SK-N-SH (cell line): ENCODE data around the gene CLINT1. TPM values are rescaled to one million over a fixed set of nuclear protein-coding genes. Genes with fewer than 3 reads are reported as not detected.
A peak's percentile ranks its signal among the peaks of the same experiment; 100 is the strongest.

Experiments used
- CTCF ChIA-PET: fragments of 300-600, 350-600 bp; formaldehyde crosslinking; extraction: SDS; loops from one replicate; lab custom pipeline; 2021; lab: Yijun Ruan, JAX
- POLR2A ChIA-PET: fragments of 350-600 bp; sonication (Branson Sonifier 250); formaldehyde crosslinking; extraction: SDS; loops from one replicate; lab custom pipeline; 2020; ENCODE audit warnings: antibody characterized with exemption, inconsistent platforms; lab: Yijun Ruan, JAX
- DNase-seq: peaks from one replicate; pipeline ENCODE4 v3.0.0; 2012
- H2AFZ ChIP-seq: fragments of 200-600 bp; sonication (generic); 2 replicates; pipeline ENCODE4 v1.8.1; 2016; ENCODE audit warnings: antibody characterized with exemption, mild to moderate bottlenecking, low read depth
- H3F3A ChIP-seq: fragments of 200-600 bp; sonication (generic); replicated peaks from 2 replicates; pipeline ENCODE3; 2016; ENCODE audit warnings: antibody characterized with exemption, mild to moderate bottlenecking; ENCODE audit not compliant: insufficient read depth
- H3K27ac ChIP-seq, 2 experiments: fragments of 200-500 bp in 1 of 2; fragments of 200-600 bp in 1 of 2; sonication (Bioruptor generic) in 1 of 2; sonication (generic), shearing (Covaris generic) in 1 of 2; 2 replicates each; pipeline versions ENCODE4 v1.5.1 to v1.6.1; 2014 to 2016; ENCODE audit warnings: low read depth in 2 of 2, inconsistent platforms in 1 of 2, low read length in 1 of 2, mild to moderate bottlenecking in 1 of 2, mixed read lengths in 1 of 2
- H3K27me3 ChIP-seq: fragments of 200-600 bp; sonication (generic), shearing (Covaris generic); 2 replicates; pipeline ENCODE4 v1.6.1; 2016; ENCODE audit warnings: mixed run types; ENCODE audit not compliant: insufficient read depth
- H3K36me3 ChIP-seq, 2 experiments: fragments of 200-500 bp in 1 of 2; fragments of 200-600 bp in 1 of 2; sonication (Bioruptor generic) in 1 of 2; sonication (generic) in 1 of 2; replicated peaks in 1 of 2; 2 replicates each; pipeline versions ENCODE3 to v1.5.1; 2014 to 2016; ENCODE audit warnings: low read length in 1 of 2, mild to moderate bottlenecking in 1 of 2; ENCODE audit not compliant: insufficient read depth in 2 of 2, control insufficient read depth in 1 of 2
- H3K4me1 ChIP-seq, 2 experiments: fragments of 200-500 bp in 1 of 2; fragments of 200-600 bp in 1 of 2; sonication (Bioruptor generic) in 1 of 2; sonication (generic), shearing (Covaris generic) in 1 of 2; 2 replicates each; pipeline versions ENCODE4 v1.5.1 to v1.6.1; 2014 to 2016; ENCODE audit warnings: low read depth in 1 of 2, low read length in 1 of 2, mixed run types in 1 of 2; ENCODE audit not compliant: insufficient read depth in 2 of 2, control insufficient read depth in 1 of 2
- H3K4me2 ChIP-seq: fragments of 200-600 bp; sonication (generic), shearing (Covaris generic); 2 replicates; pipeline ENCODE4 v1.6.1; 2017; ENCODE audit warnings: mixed run types
- H3K4me3 ChIP-seq, 2 experiments: fragments of 200-500 bp in 1 of 2; fragments of 200-600 bp in 1 of 2; sonication (Bioruptor generic) in 1 of 2; sonication (generic), shearing (Covaris generic) in 1 of 2; 2 replicates each; pipeline versions ENCODE4 v1.5.1 to v1.8.1; 2014 to 2016; ENCODE audit warnings: low read depth in 2 of 2, inconsistent platforms in 1 of 2, low read length in 1 of 2, mild to moderate bottlenecking in 1 of 2, mixed read lengths in 1 of 2, moderate library complexity in 1 of 2
- H3K79me2 ChIP-seq: fragments of 200-600 bp; sonication (generic); 2 replicates; pipeline ENCODE4 v1.8.1; 2017; ENCODE audit warnings: mild to moderate bottlenecking; ENCODE audit not compliant: insufficient read depth
- H3K9ac ChIP-seq: fragments of 200-600 bp; sonication (generic); 2 replicates; pipeline ENCODE4 v1.6.1; 2017; ENCODE audit warnings: mixed run types
- H3K9me2 ChIP-seq: fragments of 200-600 bp; sonication (generic); 2 replicates; pipeline ENCODE4 v1.6.1; 2017; ENCODE audit warnings: mixed run types
- H3K9me3 ChIP-seq: fragments of 200-600 bp; sonication (generic); 2 replicates; pipeline ENCODE4 v1.6.1; 2017; ENCODE audit warnings: mixed run types, mild to moderate bottlenecking, moderate library complexity
- H4K20me1 ChIP-seq: fragments of 200-600 bp; sonication (generic); 2 replicates; pipeline ENCODE4 v1.6.1; 2017; ENCODE audit warnings: mild to moderate bottlenecking, mixed run types; ENCODE audit not compliant: insufficient read depth
- CHD2 ChIP-seq: fragments of 150-350 bp; IDR thresholded peaks from 2 replicates; pipeline ENCODE4 v1.6.1; 2018; ENCODE audit warnings: low read length; ENCODE audit not compliant: partially characterized antibody
- ELF1 ChIP-seq: IDR thresholded peaks from 2 replicates; pipeline ENCODE4 v1.4.0; 2012
- EP300 ChIP-seq, 2 experiments: IDR thresholded peaks; 2 replicates each; pipeline versions ENCODE4 v1.4.0 to v1.6.1; 2012; ENCODE audit warnings: borderline replicate concordance in 1 of 2, low read depth in 1 of 2, low read length in 1 of 2
- EZH2phosphoT487 ChIP-seq: fragments of 200-600 bp; sonication (generic); IDR thresholded peaks from 2 replicates; pipeline ENCODE4 v1.6.1; 2017; ENCODE audit warnings: low read depth, mixed run types, mild to moderate bottlenecking, antibody characterized with exemption, moderate library complexity, borderline replicate concordance
- FOXJ3 ChIP-seq: sonication (generic); formaldehyde crosslinking; IDR thresholded peaks from 2 replicates; pipeline ENCODE4 v1.5.1; 2020; ENCODE audit warnings: mild to moderate bottlenecking, missing genetic modification reagents
- GATA2 ChIP-seq: sonication (generic); formaldehyde crosslinking; IDR thresholded peaks from 2 replicates; pipeline ENCODE4 v1.5.0; 2020; ENCODE audit warnings: mild to moderate bottlenecking, missing genetic modification reagents
- MXI1 ChIP-seq: IDR thresholded peaks from 2 replicates; pipeline ENCODE4 v1.6.1; 2012; ENCODE audit warnings: mild to moderate bottlenecking, low read depth, low read length, improper control_type of control experiment
- RAD21 ChIP-seq: IDR thresholded peaks from 2 replicates; pipeline ENCODE4 v1.6.1; 2012; ENCODE audit warnings: mild to moderate bottlenecking, low read length
- RCOR1 ChIP-seq: fragments of 150-350 bp; IDR thresholded peaks from 2 replicates; pipeline ENCODE4 v1.6.1; 2017; ENCODE audit warnings: antibody characterized with exemption, low read length
- RFX5 ChIP-seq: IDR thresholded peaks from 2 replicates; pipeline ENCODE4 v1.6.1; 2012; ENCODE audit warnings: mild to moderate bottlenecking, improper control_type of control experiment, low read length
- RXRA ChIP-seq: IDR thresholded peaks from 2 replicates; pipeline ENCODE4 v1.4.0; 2012; ENCODE audit warnings: low read depth, mild to moderate bottlenecking, borderline replicate concordance
- SIN3A ChIP-seq: IDR thresholded peaks from 2 replicates; pipeline ENCODE4 v1.6.1; 2012; ENCODE audit warnings: low read depth, mild to moderate bottlenecking, low read length, moderate library complexity, borderline replicate concordance
- SMC3 ChIP-seq: IDR thresholded peaks from 2 replicates; pipeline ENCODE4 v1.6.1; 2012; ENCODE audit warnings: low read depth, low read length, improper control_type of control experiment
- TAF1 ChIP-seq: IDR thresholded peaks from 2 replicates; pipeline ENCODE4 v1.6.1; 2012; ENCODE audit warnings: low read depth, mild to moderate bottlenecking, low read length, moderate library complexity, borderline replicate concordance
- TEAD4 ChIP-seq: IDR thresholded peaks from 2 replicates; pipeline ENCODE4 v1.4.0; 2012; ENCODE audit warnings: mild to moderate bottlenecking, borderline replicate concordance; ENCODE audit not compliant: insufficient read depth
- YY1 ChIP-seq: IDR thresholded peaks from 2 replicates; pipeline ENCODE4 v1.4.0; 2012; ENCODE audit warnings: low read depth, mild to moderate bottlenecking
- WGBS: methylation state at CpG from one replicate; pipeline ENCODE4 v1.1.6; 2017; ENCODE audit warnings: low lambda C conversion rate; 5-methylcytosine and 5-hydroxymethylcytosine counted together
- polyA plus RNA-seq, 3 experiments: library from polyadenylated mRNA; depleted of rRNA; stranded (reverse); fragments of >200 nt; gene quantifications; 2 replicates each; pipeline ENCODE4 v1.2.3, GENCODE V29; 2012
- TF ChIP-seq, protein P1 (sequence below): IDR thresholded peaks from 2 replicates; pipeline ENCODE4 v1.4.0; 2012; ENCODE audit warnings: low read depth
- TF ChIP-seq, protein P2 (sequence below): fragments of 200-600 bp; sonication (generic); IDR thresholded peaks from 2 replicates; pipeline ENCODE4 v1.6.1; 2017; ENCODE audit warnings: antibody characterized with exemption, mild to moderate bottlenecking, moderate library complexity

CLINT1 gene
- polyA plus RNA-seq, 1 of the 3 experiments (the other 2 are of a cell fraction) = 65.4 TPM

DNA sequence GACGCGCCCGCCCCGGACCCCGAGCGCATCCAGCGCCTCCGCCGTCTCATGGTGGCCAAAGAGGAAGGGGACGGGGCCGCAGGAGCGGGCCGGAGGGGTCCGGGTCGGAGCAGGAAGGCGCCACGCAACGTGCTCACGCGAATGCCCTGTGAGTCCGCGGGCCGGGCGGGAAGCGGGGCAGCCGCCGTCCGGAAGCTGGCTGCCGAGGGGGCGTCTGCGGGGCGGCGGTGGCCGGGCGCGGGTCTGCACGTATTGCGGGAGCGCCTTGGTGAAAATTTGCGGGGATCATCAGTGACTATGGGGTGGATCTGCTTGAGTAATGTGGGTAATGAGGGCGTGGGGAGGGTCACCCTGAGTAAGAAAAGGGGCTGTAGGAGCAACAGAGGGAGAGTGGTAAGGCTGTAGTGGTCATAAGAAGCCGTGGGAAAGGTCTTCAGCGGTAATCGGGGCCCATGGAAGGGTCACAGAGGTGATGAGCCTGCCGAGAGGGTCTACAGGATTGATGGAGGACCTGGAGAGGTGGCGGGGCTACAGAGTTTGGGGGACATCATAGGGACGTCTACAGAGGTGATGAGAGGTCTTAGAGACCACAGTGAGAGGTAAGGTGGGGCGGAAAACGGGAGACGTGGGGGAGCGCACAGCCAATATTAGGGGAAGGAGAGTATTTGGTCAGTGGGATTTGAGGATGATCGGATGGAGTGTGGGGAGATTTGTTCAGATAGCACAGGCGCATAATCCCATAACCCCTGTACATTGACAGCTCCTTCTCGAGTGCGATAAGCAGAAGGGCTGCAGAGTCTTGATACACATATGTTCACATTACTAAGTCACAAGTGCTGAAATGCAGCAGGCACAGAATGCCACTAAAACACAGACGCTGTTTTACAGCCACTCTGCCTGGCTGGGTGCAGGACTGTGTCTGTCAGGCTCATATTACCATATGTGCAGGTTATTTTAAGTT lies 114.6 kb downstream of the CLINT1 start:
- WGBS = 4% methylated on average over 52 of the region's 56 CpGs
- no peaks in the 10 kb centered on the region for H3K9me3 ChIP-seq
- H3K79me2 ChIP-seq = peaks cover 46% of the 10 kb centered on the region; the same call in 1 of the 2 replicates
- H4K20me1 ChIP-seq = no peaks in the 10 kb centered on the region
- DNase-seq = peak; percentile 55
- no peaks in the 10 kb centered on the region for H3K27me3 ChIP-seq
- TF ChIP-seq EP300 (IDR thresholded peaks at IDR 0.05; ENCODE audit: borderline replicate concordance in 1 of 2, low read depth in 1 of 2, low read length in 1 of 2) (no peak), FOXJ3 (no peak), CHD2 (peak; percentile 33), SIN3A (no peak), MXI1 (no peak; the same call in 1 of the 2 replicates), SMC3 (no peak)
- H3K9me2 ChIP-seq = no peaks in the 10 kb centered on the region
- peak overlapping the region; percentile 76 to 83 for H3K4me3 ChIP-seq
- H3K4me1 ChIP-seq = peaks cover 4 to 18% of the 10 kb centered on the region in 2 experiments; a peak in 3 of 4 replicates
- peaks cover 3 to 9% of the 10 kb centered on the region in 2 experiments for H3K36me3 ChIP-seq
- H3K9ac ChIP-seq = peak overlapping the region; percentile 73
- peak overlapping the region; percentile 74 for H2AFZ ChIP-seq
- peaks cover 20% of the 10 kb centered on the region for H3F3A ChIP-seq
- H3K27ac ChIP-seq = peak overlapping the region in 1 of 2 experiments; percentile 56; a peak in 2 of 4 replicates
- POLR2A ChIA-PET = interaction anchor here (0.6 to 2.1 kb wide), 2 partner anchors 13 to 175 kb away, joined by 3 to 18 read pairs; partner anchors contain the start of gene THG1L
- CTCF ChIA-PET = interaction anchor here (0.6 to 3.6 kb wide), 35 partner anchors 9 to 1478 kb away, joined by 3 to 41 read pairs (median 4); partner anchors contain the start of gene THG1L
- H3K4me2 ChIP-seq = peak overlapping the region; percentile 83

DNA sequence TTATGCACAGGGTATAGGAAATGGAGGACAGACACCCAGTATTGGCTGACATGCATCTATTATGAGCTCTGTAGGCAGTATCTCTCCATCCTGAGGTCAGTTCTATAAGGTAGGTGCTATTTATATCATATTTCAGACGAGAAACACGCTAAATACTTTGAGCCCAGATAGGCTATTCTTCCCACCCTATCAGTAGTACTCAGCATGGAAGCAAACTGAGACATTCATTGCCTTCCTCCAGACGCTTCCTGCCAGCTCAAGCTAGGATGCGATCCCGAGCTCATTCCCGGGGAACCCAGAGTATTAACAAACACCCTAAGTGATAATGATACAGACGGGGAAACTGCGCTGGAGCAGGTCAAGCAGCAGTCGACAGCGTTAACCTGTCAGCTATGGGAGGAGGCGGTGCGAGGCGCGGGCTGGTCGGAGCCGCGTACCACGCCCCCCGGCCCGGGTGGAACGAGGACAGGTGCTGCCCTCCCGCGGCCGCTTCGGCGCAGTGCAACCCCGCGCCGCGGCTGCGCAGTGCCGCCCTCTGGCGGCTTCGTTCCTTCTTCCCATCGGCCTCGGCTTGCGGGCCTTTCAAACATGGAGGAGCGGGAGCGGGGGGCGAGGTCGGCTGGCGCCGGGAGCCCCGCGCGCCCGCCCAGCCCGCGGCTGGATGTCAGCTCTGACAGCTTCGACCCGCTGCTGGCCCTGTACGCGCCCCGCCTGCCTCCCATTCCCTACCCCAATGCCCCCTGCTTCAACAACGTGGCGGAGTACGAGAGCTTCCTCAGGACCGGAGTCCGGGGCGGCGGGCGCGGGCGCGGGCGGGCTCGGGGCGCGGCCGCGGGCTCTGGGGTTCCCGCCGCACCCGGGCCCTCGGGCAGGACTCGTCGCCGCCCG lies 115.5 kb downstream of the CLINT1 start, which contains the start of gene LSM11:
Gene LSM11, plus strand, starts transcription at position 550 of the 888 bp plus-strand sequence. Its CDS starts 39 bp downstream, at position 589.
- H4K20me1 ChIP-seq = no peaks in the 10 kb centered on the region
- H3K79me2 ChIP-seq = peaks cover 39% of the 10 kb centered on the region; the same call in 1 of the 2 replicates
- H2AFZ ChIP-seq = peak within 1 kb of the TSS; percentile 87
- H3K36me3 ChIP-seq = peaks cover 9 to 14% of the 10 kb centered on the region in 2 experiments
- peak within 1 kb of the TSS; percentile 76 to 83 for H3K4me3 ChIP-seq
- H3K9me3 ChIP-seq = no peaks in the 10 kb centered on the region
- H3K9me2 ChIP-seq = no peaks in the 10 kb centered on the region
- H3K27me3 ChIP-seq = no peaks in the 10 kb centered on the region
- POLR2A ChIA-PET = interaction anchor here (0.6 to 2.1 kb wide), 2 partner anchors 12 to 176 kb away, joined by 3 to 18 read pairs; partner anchors contain the start of gene THG1L
- H3K4me2 ChIP-seq = peak within 1 kb of the TSS; percentile 83
- peak; percentile 98 for DNase-seq
- CTCF ChIA-PET = interaction anchor here (0.5 to 3.6 kb wide), 50 partner anchors 9 to 1479 kb away, joined by 3 to 41 read pairs (median 4); partner anchors contain the start of gene THG1L
- WGBS = 0% methylated on average over 17 of the region's 79 CpGs
- peak within 1 kb of the TSS in 1 of 2 experiments; percentile 56; a peak in 1 of 4 replicates for H3K27ac ChIP-seq
- H3K4me1 ChIP-seq = peaks cover 0 to 18% of the 10 kb centered on the region in 2 experiments; a peak in 2 of 4 replicates
- peak within 1 kb of the TSS; percentile 73 for H3K9ac ChIP-seq
- H3F3A ChIP-seq = peaks cover 11% of the 10 kb centered on the region
- TF ChIP-seq, protein P1, sequence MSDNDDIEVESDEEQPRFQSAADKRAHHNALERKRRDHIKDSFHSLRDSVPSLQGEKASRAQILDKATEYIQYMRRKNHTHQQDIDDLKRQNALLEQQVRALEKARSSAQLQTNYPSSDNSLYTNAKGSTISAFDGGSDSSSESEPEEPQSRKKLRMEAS = peak; percentile 44; the same call in 1 of the 2 replicates
- TF ChIP-seq TAF1 (peak; percentile 39; the same call in 1 of the 2 replicates), FOXJ3 (no peak), RCOR1 (0 out of 2 replicates have a peak, but pooled peaks have one; percentile 37), YY1 (peak; percentile 86), RXRA (no peak), SIN3A (peak; percentile 92; the same call in 1 of the 2 replicates), GATA2 (CRISPR knock-in tag) (no peak), MXI1 (peak; percentile 87; the same call in 1 of the 2 replicates), CHD2 (peak; percentile 61), RAD21 (peak; percentile 79), TEAD4 (no peak), ELF1 (no peak), RFX5 (0 out of 2 replicates have a peak, but pooled peaks have one; percentile 9), SMC3 (peak; percentile 87), EZH2phosphoT487 (no peak)
- TF ChIP-seq, protein P2, sequence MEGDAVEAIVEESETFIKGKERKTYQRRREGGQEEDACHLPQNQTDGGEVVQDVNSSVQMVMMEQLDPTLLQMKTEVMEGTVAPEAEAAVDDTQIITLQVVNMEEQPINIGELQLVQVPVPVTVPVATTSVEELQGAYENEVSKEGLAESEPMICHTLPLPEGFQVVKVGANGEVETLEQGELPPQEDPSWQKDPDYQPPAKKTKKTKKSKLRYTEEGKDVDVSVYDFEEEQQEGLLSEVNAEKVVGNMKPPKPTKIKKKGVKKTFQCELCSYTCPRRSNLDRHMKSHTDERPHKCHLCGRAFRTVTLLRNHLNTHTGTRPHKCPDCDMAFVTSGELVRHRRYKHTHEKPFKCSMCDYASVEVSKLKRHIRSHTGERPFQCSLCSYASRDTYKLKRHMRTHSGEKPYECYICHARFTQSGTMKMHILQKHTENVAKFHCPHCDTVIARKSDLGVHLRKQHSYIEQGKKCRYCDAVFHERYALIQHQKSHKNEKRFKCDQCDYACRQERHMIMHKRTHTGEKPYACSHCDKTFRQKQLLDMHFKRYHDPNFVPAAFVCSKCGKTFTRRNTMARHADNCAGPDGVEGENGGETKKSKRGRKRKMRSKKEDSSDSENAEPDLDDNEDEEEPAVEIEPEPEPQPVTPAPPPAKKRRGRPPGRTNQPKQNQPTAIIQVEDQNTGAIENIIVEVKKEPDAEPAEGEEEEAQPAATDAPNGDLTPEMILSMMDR = peak; percentile 93
